PC-3 (cell line): ENCODE results near the gene HPSE2.

Experiments
- CTCF ChIP-seq: fragments of 300-600 bp; sonication (generic); conservative IDR thresholded peaks from 2 replicates; pipeline ENCODE4 v1.5.1; 2017; ENCODE audit warnings: antibody characterized with exemption, low read depth, mild to moderate bottlenecking, low read length
- EZH2 ChIP-seq: fragments of 300-600 bp; sonication (generic); IDR thresholded peaks from one replicate; pipeline ENCODE4 v1.6.1; 2017; ENCODE audit warnings: antibody characterized with exemption, mild to moderate bottlenecking, low read length; ENCODE audit not compliant: unreplicated experiment

- no peak for TF ChIP-seq CTCF
- no peak for TF ChIP-seq EZH2
Measured at GRCh38 chr10:98943681-98944080, 292.0 kb downstream of the HPSE2 start.
